ENCODE data around the gene GDA. TPM values are rescaled to one million over a fixed set of nuclear protein-coding genes. Genes with fewer than 3 reads are reported as not detected.

The GDA gene
- total and polyA plus RNA-seq, 4 donors: 0.04 to 1.5 (median 0.63) TPM

GRCh38 chr9:72165821-72166547 is 16.7 kb downstream of the GDA start:
- no peak overlapping the region for H3K4me3 ChIP-seq
- no peaks in the 10 kb centered on the region for H3K36me3 ChIP-seq (ENCODE audit: control insufficient read depth in 4 of 4, insufficient read depth in 4 of 4, low read length in 4 of 4)
- ATAC-seq (ENCODE audit: insufficient read depth, low FRiP score): no peak
- H3K27ac ChIP-seq (ENCODE audit: low read depth in 1 of 2, low read length in 1 of 2): no peak overlapping the region
- H3K27me3 ChIP-seq (ENCODE audit: control insufficient read depth in 3 of 3, insufficient read depth in 3 of 3, low read length in 2 of 3): no peaks in the 10 kb centered on the region
- H3K9me3 ChIP-seq (ENCODE audit: control insufficient read depth in 4 of 4, insufficient read depth in 3 of 4, low read length in 3 of 4): peaks cover 0 to 2% (median 0%) of the 10 kb centered on the region in 4 donors
- no peak for TF ChIP-seq CTCF (IDR thresholded peaks at IDR 0.05; ENCODE audit: control extremely low read depth, extremely low read depth)
- H3K4me1 ChIP-seq (ENCODE audit: control insufficient read depth in 5 of 5, insufficient read depth in 5 of 5, low read length in 5 of 5): no peaks in the 10 kb centered on the region
- no peak for DNase-seq
- 62 to 70% methylated on average over 4 of the region's 4 CpGs for WGBS, 2 donors
- H3K9ac ChIP-seq (ENCODE audit: insufficient read depth in 1 of 2, low read length in 2 of 2): no peak overlapping the region

- Histone ChIP-seq H3K27ac (ENCODE audit: low read depth in 1 of 2, low read length in 1 of 2) (no peak overlapping the region), H3K36me3 (ENCODE audit: control insufficient read depth in 4 of 4, insufficient read depth in 4 of 4, low read length in 4 of 4) (no peaks in the 10 kb centered on the region), H3K4me3 (no peak overlapping the region), H3K27me3 (ENCODE audit: control insufficient read depth in 3 of 3, insufficient read depth in 3 of 3, low read length in 2 of 3) (no peaks in the 10 kb centered on the region), H3K4me1 (ENCODE audit: control insufficient read depth in 5 of 5, insufficient read depth in 5 of 5, low read length in 5 of 5) (no peaks in the 10 kb centered on the region), H3K9ac (ENCODE audit: insufficient read depth in 1 of 2, low read length in 2 of 2) (no peak overlapping the region), H3K9me3 (ENCODE audit: control insufficient read depth in 4 of 4, insufficient read depth in 3 of 4, low read length in 3 of 4) (no peaks in the 10 kb centered on the region)
- ATAC-seq (ENCODE audit: insufficient read depth, low FRiP score) (no peak), DNase-seq (no peak)
- WGBS, 2 donors: 82 to 87% methylated on average over 5 of the region's 5 CpGs
- TF ChIP-seq CTCF (IDR thresholded peaks at IDR 0.05; ENCODE audit: control extremely low read depth, extremely low read depth): no peak
These were observed 18.8 kb downstream of the GDA start for GRCh38 chr9:72168075-72168474.

GRCh38 chr9:72169178-72169577 is 19.9 kb downstream of the GDA start:
- DNase-seq: no peak
- ATAC-seq (ENCODE audit: insufficient read depth, low FRiP score): no peak
- no peaks in the 10 kb centered on the region for H3K9me3 ChIP-seq (ENCODE audit: control insufficient read depth in 4 of 4, insufficient read depth in 3 of 4, low read length in 3 of 4)
- H3K4me1 ChIP-seq (ENCODE audit: control insufficient read depth in 5 of 5, insufficient read depth in 5 of 5, low read length in 5 of 5): no peaks in the 10 kb centered on the region
- no peaks in the 10 kb centered on the region for H3K27me3 ChIP-seq (ENCODE audit: control insufficient read depth in 3 of 3, insufficient read depth in 3 of 3, low read length in 2 of 3)
- no peak overlapping the region for H3K4me3 ChIP-seq
- H3K9ac ChIP-seq (ENCODE audit: insufficient read depth in 1 of 2, low read length in 2 of 2): no peak overlapping the region
- no peak overlapping the region for H3K27ac ChIP-seq (ENCODE audit: low read depth in 1 of 2, low read length in 1 of 2)
- no peaks in the 10 kb centered on the region for H3K36me3 ChIP-seq (ENCODE audit: control insufficient read depth in 4 of 4, insufficient read depth in 4 of 4, low read length in 4 of 4)
- no peak for TF ChIP-seq CTCF (IDR thresholded peaks at IDR 0.05; ENCODE audit: control extremely low read depth, extremely low read depth)

GRCh38 chr9:72173080-72173479 is 23.8 kb downstream of the GDA start:
- DNase-seq (no peak), ATAC-seq (ENCODE audit: insufficient read depth, low FRiP score) (no peak)
- WGBS, 2 donors: 64 to 78% methylated on average over 4 of the region's 4 CpGs
- peaks cover 0 to 3% (median 0%) of the 10 kb centered on the region in 4 donors for H3K9me3 ChIP-seq (ENCODE audit: control insufficient read depth in 4 of 4, insufficient read depth in 3 of 4, low read length in 3 of 4)
- no peak overlapping the region for H3K9ac ChIP-seq (ENCODE audit: insufficient read depth in 1 of 2, low read length in 2 of 2)
- no peaks in the 10 kb centered on the region for H3K27me3 ChIP-seq (ENCODE audit: control insufficient read depth in 3 of 3, insufficient read depth in 3 of 3, low read length in 2 of 3)
- no peaks in the 10 kb centered on the region for H3K36me3 ChIP-seq (ENCODE audit: control insufficient read depth in 4 of 4, insufficient read depth in 4 of 4, low read length in 4 of 4)
- H3K27ac ChIP-seq (ENCODE audit: low read depth in 1 of 2, low read length in 1 of 2): no peak overlapping the region
- no peak overlapping the region for H3K4me3 ChIP-seq
- no peaks in the 10 kb centered on the region for H3K4me1 ChIP-seq (ENCODE audit: control insufficient read depth in 5 of 5, insufficient read depth in 5 of 5, low read length in 5 of 5)
- no peak for TF ChIP-seq CTCF (IDR thresholded peaks at IDR 0.05; ENCODE audit: control extremely low read depth, extremely low read depth)
